Measurements from ENCODE around the gene MRPL14. TPM values are rescaled to one million over a fixed set of nuclear protein-coding genes. Genes with fewer than 3 reads are reported as not detected.

The MRPL14 gene
- total and polyA plus RNA-seq, 2 of the 4 experiments (the other 2 are of a cell fraction), result 43.7 to 87.9 TPM

DNA sequence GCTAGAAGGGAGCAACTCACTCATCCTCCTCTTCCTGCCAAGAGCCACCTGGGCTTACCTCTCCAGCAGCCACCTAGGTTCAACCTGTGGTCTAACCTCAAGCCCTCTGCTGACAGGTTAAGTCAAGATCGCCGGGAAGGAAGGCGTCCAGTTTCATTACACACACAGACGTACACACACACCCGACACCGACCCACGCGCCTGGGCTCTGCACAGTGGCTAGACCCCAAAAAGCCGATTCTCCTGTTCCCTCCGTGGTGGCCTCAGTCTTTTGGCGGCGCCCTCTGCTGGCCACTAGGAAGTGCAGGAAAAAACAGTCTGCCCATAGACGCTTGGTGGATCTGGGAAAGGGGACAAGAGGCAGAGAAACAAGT, 52.8 kb downstream of the MRPL14 start:
- Histone ChIP-seq H2BK20ac (ENCODE audit: low read depth, low read length) (peak overlapping the region; percentile 94), H3K9me3 (ENCODE audit: control insufficient read depth, insufficient read depth, low read length) (no peaks in the 10 kb centered on the region), H4K5ac (ENCODE audit: low read depth, low read length) (peak overlapping the region; percentile 97), H3K4me2 (ENCODE audit: low read depth, low read length) (peak overlapping the region; percentile 6; the same call in 1 of the 2 replicates), H2BK120ac (ENCODE audit: low read depth, low read length) (peak overlapping the region; percentile 99), H3K4ac (ENCODE audit: low read depth, low read length) (peak overlapping the region; percentile 97), H2AK5ac (ENCODE audit: low read depth, low read length) (peak overlapping the region; percentile 100), H3K56ac (ENCODE audit: extremely low read depth, insufficient read depth, low read length) (peak overlapping the region; percentile 12; the same call in 1 of the 2 replicates), H3K9me1 (ENCODE audit: insufficient read depth, low read length) (peaks cover 16% of the 10 kb centered on the region), H2BK15ac (ENCODE audit: low read depth, low read length) (peak overlapping the region; percentile 94; the same call in 2 of the 3 replicates), H3K27me3 (ENCODE audit: control insufficient read depth, insufficient read depth, low read length) (no peaks in the 10 kb centered on the region), H3K4me3 (ENCODE audit: insufficient read depth, low read depth, low read length) (no peak overlapping the region), H3K23ac (ENCODE audit: low read depth, low read length) (peak overlapping the region; percentile 93; the same call in 1 of the 2 replicates), H3K79me1 (ENCODE audit: low read depth in 1 of 2, low read length in 2 of 2) (peaks cover 0 to 15% of the 10 kb centered on the region in 2 experiments; a peak in 3 of 4 replicates), H3K36me3 (ENCODE audit: control insufficient read depth, insufficient read depth, low read length) (no peaks in the 10 kb centered on the region), H4K8ac (ENCODE audit: low read depth in 2 of 2, low read length in 2 of 2) (peak overlapping the region; percentile 98 to 99), H3K14ac (replicated peaks; ENCODE audit: low read depth, low read length) (peak overlapping the region; percentile 97), H4K91ac (ENCODE audit: insufficient read depth, low read depth, low read length) (peak overlapping the region; percentile 97), H3K18ac (ENCODE audit: low read depth, low read length) (peak overlapping the region; percentile 97), H3K27ac (ENCODE audit: insufficient read depth, low read length) (peak overlapping the region; percentile 87), H4K20me1 (ENCODE audit: insufficient read depth, low read length) (no peaks in the 10 kb centered on the region), H2AFZ (replicated peaks; ENCODE audit: low read length, poor library complexity) (peak overlapping the region; percentile 89), H2AK9ac (replicated peaks; ENCODE audit: low read depth, low read length, poor library complexity) (peak overlapping the region; percentile 99), H3K4me1 (ENCODE audit: control insufficient read depth, insufficient read depth, low read length) (peaks cover 32% of the 10 kb centered on the region), H2BK5ac (ENCODE audit: low read depth, low read length, poor library complexity, severe bottlenecking) (peak overlapping the region; percentile 88), H3K9ac (ENCODE audit: low read depth, low read length) (peak overlapping the region; percentile 51)
- ATAC-seq (ENCODE audit: low read depth) (peak; percentile 39), DNase-seq (peak; percentile 87)
- dilution Hi-C loops (cut with HindIII; ENCODE audit: low sequenced_read_pairs, unreplicated experiment) (no loop called here), intact Hi-C loops (cut with micrococcal nuclease) (loop anchor here (1.0 to 5.0 kb wide), 7 partner anchors 64 to 407 kb away; no protein-coding TSS in a partner anchor), in situ Hi-C loops (cut with MboI; ENCODE audit: low sequenced_read_pairs) (loop anchor here (5.0 to 10.0 kb wide), 2 partner anchors 302 to 470 kb away; partner anchors contain the start of gene VEGFA)
- ChIA-PET CTCF (interaction anchor here (0.6 to 4.6 kb wide), 8 partner anchors 84 to 628 kb away, joined by 3 to 22 read pairs (median 4); partner anchors contain the start of gene VEGFA), POLR2A (ENCODE audit: unreplicated experiment) (no interaction called here)
- WGBS, 2 experiments (ENCODE audit: extremely low coverage in 2 of 2, insufficient read length in 1 of 2), result 20% methylated on average over 1 of the region's 13 CpGs; no CpG with 5 or more reads in 1 of the 2 experiments
- no TSS peak for BruUV-seq (replicated peaks)
- TF ChIP-seq RFX5 (IDR thresholded peaks at IDR 0.05; ENCODE audit: low read depth, low read length) (no peak), RAD21 (IDR thresholded peaks at IDR 0.05; ENCODE audit: low read length) (peak; percentile 92), CEBPB (IDR thresholded peaks at IDR 0.05; ENCODE audit: low read depth, low read length) (no peak), POLR2A (IDR thresholded peaks at IDR 0.05; ENCODE audit: low read depth, low read length) (peak; percentile 48), MAZ (IDR thresholded peaks at IDR 0.05; ENCODE audit: borderline replicate concordance, low read depth, low read length) (0 out of 2 replicates have a peak, but pooled peaks have one; percentile 58), BHLHE40 (IDR thresholded peaks at IDR 0.05; ENCODE audit: low read depth, low read length) (peak; percentile 43; the same call in 1 of the 2 replicates), NFE2L2 (IDR thresholded peaks at IDR 0.05; ENCODE audit: low read depth, low read length) (peak; percentile 16; the same call in 1 of the 2 replicates), RCOR1 (IDR thresholded peaks at IDR 0.05; ENCODE audit: insufficient replicate concordance, low read length) (peak; percentile 70), CHD1 (IDR thresholded peaks at IDR 0.05; ENCODE audit: low read depth, low read length) (no peak), FOS (IDR thresholded peaks at IDR 0.05; ENCODE audit: low read depth, low read length) (no peak), SMC3 (IDR thresholded peaks at IDR 0.05; ENCODE audit: low read depth, low read length) (peak; percentile 98), MAFK (IDR thresholded peaks at IDR 0.05; ENCODE audit: low read depth, low read length) (no peak)
- TF ChIP-seq, protein P1, sequence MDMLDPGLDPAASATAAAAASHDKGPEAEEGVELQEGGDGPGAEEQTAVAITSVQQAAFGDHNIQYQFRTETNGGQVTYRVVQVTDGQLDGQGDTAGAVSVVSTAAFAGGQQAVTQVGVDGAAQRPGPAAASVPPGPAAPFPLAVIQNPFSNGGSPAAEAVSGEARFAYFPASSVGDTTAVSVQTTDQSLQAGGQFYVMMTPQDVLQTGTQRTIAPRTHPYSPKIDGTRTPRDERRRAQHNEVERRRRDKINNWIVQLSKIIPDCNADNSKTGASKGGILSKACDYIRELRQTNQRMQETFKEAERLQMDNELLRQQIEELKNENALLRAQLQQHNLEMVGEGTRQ (IDR thresholded peaks at IDR 0.05; ENCODE audit: low read depth, low read length), result no peak
- TF ChIP-seq, protein P2, sequence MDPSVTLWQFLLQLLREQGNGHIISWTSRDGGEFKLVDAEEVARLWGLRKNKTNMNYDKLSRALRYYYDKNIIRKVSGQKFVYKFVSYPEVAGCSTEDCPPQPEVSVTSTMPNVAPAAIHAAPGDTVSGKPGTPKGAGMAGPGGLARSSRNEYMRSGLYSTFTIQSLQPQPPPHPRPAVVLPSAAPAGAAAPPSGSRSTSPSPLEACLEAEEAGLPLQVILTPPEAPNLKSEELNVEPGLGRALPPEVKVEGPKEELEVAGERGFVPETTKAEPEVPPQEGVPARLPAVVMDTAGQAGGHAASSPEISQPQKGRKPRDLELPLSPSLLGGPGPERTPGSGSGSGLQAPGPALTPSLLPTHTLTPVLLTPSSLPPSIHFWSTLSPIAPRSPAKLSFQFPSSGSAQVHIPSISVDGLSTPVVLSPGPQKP (IDR thresholded peaks at IDR 0.05; ENCODE audit: borderline replicate concordance, low read depth, low read length), result no peak
- TF ChIP-seq, protein P3, sequence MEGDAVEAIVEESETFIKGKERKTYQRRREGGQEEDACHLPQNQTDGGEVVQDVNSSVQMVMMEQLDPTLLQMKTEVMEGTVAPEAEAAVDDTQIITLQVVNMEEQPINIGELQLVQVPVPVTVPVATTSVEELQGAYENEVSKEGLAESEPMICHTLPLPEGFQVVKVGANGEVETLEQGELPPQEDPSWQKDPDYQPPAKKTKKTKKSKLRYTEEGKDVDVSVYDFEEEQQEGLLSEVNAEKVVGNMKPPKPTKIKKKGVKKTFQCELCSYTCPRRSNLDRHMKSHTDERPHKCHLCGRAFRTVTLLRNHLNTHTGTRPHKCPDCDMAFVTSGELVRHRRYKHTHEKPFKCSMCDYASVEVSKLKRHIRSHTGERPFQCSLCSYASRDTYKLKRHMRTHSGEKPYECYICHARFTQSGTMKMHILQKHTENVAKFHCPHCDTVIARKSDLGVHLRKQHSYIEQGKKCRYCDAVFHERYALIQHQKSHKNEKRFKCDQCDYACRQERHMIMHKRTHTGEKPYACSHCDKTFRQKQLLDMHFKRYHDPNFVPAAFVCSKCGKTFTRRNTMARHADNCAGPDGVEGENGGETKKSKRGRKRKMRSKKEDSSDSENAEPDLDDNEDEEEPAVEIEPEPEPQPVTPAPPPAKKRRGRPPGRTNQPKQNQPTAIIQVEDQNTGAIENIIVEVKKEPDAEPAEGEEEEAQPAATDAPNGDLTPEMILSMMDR (conservative IDR thresholded peaks at IDR 0.05; ENCODE audit: low read depth, low read length), result peak; percentile 94

Measured in IMR-90 (cell line).